ENCODE measurements around the gene CNST. TPM values are rescaled to one million over a fixed set of nuclear protein-coding genes. Genes with fewer than 3 reads are reported as not detected.

The CNST gene
- total and polyA plus RNA-seq, 2 of the 13 experiments (the other 11 are each of a cell fraction or from before 2014, with no cell fraction given): 6.3 to 12.4 TPM

DNA sequence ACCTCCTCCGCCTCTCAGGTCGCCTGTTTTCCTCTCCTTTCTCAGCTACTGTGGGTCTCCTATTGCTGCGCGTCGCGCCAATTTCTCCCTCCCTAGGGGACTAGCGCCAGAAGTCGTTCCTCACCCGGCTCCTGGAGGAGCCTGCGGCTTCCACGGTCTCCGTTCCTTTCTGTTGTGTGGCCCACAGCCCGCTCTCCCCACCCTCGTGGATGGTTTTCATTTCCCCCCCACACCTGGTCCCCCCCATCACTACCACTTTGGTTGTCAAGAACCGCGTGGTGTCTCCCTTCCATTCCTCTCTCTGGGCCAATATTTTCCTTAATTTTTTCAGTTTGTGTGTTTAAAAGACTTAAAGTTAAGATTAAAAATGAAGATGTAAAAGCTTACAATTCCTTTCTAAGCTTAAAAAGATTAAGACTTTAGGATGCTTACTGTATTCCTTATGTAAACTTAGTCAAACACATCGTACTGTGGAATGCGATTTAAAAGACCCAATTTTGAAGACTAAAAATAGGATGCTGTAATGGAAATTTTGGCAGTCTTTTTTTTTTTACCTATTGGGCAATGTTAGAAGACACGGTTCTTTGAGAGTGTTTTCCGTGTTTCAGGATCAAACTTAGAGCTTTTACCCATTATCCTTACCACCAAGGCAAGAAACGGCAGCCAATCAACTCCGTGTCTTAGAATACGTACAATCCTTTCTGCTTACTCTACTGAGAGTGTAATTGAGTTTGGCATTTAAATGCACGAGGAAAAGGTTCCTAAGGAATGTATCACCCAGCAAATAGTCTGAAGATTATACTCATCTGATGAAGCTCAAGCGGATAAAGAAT lies 773 bp downstream of the CNST start (continued):
- TF ChIP-seq, protein P1, sequence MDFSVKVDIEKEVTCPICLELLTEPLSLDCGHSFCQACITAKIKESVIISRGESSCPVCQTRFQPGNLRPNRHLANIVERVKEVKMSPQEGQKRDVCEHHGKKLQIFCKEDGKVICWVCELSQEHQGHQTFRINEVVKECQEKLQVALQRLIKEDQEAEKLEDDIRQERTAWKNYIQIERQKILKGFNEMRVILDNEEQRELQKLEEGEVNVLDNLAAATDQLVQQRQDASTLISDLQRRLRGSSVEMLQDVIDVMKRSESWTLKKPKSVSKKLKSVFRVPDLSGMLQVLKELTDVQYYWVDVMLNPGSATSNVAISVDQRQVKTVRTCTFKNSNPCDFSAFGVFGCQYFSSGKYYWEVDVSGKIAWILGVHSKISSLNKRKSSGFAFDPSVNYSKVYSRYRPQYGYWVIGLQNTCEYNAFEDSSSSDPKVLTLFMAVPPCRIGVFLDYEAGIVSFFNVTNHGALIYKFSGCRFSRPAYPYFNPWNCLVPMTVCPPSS (IDR thresholded peaks at IDR 0.05): no peak
- TF ChIP-seq, protein P2, sequence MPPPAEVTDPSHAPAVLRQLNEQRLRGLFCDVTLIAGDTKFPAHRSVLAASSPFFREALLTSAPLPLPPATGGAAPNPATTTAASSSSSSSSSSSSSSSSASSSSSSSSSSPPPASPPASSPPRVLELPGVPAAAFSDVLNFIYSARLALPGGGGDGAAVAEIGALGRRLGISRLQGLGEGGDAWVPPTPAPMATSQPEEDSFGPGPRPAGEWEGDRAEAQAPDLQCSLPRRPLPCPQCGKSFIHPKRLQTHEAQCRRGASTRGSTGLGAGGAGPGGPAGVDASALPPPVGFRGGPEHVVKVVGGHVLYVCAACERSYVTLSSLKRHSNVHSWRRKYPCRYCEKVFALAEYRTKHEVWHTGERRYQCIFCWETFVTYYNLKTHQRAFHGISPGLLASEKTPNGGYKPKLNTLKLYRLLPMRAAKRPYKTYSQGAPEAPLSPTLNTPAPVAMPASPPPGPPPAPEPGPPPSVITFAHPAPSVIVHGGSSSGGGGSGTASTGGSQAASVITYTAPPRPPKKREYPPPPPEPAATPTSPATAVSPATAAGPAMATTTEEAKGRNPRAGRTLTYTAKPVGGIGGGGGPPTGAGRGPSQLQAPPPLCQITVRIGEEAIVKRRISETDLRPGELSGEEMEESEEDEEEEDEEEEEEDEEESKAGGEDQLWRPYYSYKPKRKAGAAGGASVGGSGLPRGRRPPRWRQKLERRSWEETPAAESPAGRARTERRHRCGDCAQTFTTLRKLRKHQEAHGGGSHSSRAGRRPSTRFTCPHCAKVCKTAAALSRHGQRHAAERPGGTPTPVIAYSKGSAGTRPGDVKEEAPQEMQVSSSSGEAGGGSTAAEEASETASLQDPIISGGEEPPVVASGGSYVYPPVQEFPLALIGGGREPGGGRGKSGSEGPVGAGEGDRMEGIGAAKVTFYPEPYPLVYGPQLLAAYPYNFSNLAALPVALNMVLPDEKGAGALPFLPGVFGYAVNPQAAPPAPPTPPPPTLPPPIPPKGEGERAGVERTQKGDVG (CRISPR knock-in tag; IDR thresholded peaks at IDR 0.05; ENCODE audit: borderline replicate concordance): no peak
- TF ChIP-seq ZMAT3 (CRISPR knock-in tag; conservative IDR thresholded peaks at IDR 0.05) (no peak), CBX1 (IDR thresholded peaks at IDR 0.05; ENCODE audit: low read depth) (no peak), ZNF333 (CRISPR knock-in tag; IDR thresholded peaks at IDR 0.05; ENCODE audit: borderline replicate concordance) (no peak), PAF1 (CRISPR knock-in tag; IDR thresholded peaks at IDR 0.05) (no peak), ZSCAN22 (CRISPR knock-in tag; IDR thresholded peaks at IDR 0.05) (no peak), NFKB2 (CRISPR knock-in tag; IDR thresholded peaks at IDR 0.05; ENCODE audit: borderline replicate concordance) (no peak), RFX5 (IDR thresholded peaks at IDR 0.05; ENCODE audit: low read depth, low read length) (no peak), SNAI1 (CRISPR knock-in tag; IDR thresholded peaks at IDR 0.05; ENCODE audit: borderline replicate concordance) (peak; percentile 77; the same call in 1 of the 2 replicates), ZNF251 (CRISPR knock-in tag; IDR thresholded peaks at IDR 0.05) (no peak), ZFP36L1 (CRISPR knock-in tag; IDR thresholded peaks at IDR 0.05) (no peak)
- TF ChIP-seq, protein P3, sequence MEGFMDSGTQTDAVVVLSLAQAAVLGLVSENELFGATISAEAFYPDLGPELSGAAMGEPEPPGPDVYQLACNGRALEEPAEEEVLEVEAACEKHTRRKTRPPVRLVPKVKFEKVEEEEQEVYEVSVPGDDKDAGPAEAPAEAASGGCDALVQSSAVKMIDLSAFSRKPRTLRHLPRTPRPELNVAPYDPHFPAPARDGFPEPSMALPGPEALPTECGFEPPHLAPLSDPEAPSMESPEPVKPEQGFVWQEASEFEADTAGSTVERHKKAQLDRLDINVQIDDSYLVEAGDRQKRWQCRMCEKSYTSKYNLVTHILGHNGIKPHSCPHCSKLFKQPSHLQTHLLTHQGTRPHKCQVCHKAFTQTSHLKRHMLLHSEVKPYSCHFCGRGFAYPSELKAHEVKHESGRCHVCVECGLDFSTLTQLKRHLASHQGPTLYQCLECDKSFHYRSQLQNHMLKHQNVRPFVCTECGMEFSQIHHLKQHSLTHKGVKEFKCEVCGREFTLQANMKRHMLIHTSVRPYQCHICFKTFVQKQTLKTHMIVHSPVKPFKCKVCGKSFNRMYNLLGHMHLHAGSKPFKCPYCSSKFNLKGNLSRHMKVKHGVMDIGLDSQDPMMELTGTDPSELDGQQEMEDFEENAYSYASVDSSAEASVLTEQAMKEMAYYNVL (CRISPR knock-in tag; IDR thresholded peaks at IDR 0.05; ENCODE audit: borderline replicate concordance): no peak
- TF ChIP-seq, protein P4, sequence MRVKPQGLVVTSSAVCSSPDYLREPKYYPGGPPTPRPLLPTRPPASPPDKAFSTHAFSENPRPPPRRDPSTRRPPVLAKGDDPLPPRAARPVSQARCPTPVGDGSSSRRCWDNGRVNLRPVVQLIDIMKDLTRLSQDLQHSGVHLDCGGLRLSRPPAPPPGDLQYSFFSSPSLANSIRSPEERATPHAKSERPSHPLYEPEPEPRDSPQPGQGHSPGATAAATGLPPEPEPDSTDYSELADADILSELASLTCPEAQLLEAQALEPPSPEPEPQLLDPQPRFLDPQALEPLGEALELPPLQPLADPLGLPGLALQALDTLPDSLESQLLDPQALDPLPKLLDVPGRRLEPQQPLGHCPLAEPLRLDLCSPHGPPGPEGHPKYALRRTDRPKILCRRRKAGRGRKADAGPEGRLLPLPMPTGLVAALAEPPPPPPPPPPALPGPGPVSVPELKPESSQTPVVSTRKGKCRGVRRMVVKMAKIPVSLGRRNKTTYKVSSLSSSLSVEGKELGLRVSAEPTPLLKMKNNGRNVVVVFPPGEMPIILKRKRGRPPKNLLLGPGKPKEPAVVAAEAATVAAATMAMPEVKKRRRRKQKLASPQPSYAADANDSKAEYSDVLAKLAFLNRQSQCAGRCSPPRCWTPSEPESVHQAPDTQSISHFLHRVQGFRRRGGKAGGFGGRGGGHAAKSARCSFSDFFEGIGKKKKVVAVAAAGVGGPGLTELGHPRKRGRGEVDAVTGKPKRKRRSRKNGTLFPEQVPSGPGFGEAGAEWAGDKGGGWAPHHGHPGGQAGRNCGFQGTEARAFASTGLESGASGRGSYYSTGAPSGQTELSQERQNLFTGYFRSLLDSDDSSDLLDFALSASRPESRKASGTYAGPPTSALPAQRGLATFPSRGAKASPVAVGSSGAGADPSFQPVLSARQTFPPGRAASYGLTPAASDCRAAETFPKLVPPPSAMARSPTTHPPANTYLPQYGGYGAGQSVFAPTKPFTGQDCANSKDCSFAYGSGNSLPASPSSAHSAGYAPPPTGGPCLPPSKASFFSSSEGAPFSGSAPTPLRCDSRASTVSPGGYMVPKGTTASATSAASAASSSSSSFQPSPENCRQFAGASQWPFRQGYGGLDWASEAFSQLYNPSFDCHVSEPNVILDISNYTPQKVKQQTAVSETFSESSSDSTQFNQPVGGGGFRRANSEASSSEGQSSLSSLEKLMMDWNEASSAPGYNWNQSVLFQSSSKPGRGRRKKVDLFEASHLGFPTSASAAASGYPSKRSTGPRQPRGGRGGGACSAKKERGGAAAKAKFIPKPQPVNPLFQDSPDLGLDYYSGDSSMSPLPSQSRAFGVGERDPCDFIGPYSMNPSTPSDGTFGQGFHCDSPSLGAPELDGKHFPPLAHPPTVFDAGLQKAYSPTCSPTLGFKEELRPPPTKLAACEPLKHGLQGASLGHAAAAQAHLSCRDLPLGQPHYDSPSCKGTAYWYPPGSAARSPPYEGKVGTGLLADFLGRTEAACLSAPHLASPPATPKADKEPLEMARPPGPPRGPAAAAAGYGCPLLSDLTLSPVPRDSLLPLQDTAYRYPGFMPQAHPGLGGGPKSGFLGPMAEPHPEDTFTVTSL (CRISPR knock-in tag; IDR thresholded peaks at IDR 0.05; ENCODE audit: borderline replicate concordance): 0 out of 2 replicates have a peak, but pooled peaks have one; percentile 1
- TF ChIP-seq, protein P5, sequence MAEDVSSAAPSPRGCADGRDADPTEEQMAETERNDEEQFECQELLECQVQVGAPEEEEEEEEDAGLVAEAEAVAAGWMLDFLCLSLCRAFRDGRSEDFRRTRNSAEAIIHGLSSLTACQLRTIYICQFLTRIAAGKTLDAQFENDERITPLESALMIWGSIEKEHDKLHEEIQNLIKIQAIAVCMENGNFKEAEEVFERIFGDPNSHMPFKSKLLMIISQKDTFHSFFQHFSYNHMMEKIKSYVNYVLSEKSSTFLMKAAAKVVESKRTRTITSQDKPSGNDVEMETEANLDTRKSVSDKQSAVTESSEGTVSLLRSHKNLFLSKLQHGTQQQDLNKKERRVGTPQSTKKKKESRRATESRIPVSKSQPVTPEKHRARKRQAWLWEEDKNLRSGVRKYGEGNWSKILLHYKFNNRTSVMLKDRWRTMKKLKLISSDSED (CRISPR knock-in tag; IDR thresholded peaks at IDR 0.05): no peak

All from HepG2 (cell line).